Effector CD4-positive, alpha-beta T cell (primary cell): ENCODE results near the gene RNF115.
"Not testable (repeated sequence)": the region's sequence is repeated elsewhere in the genome, so short reads cannot be mapped to it uniquely, and the experiment has no call there.

Experiments
- DNase-seq: peaks from one replicate; pipeline ENCODE4 v3.0.0-alpha.2; 2020

The RNF115 gene

GRCh38 chr1:145827966-145828365, 4.1 kb upstream of the RNF115 start:
- no peak for DNase-seq

DNA sequence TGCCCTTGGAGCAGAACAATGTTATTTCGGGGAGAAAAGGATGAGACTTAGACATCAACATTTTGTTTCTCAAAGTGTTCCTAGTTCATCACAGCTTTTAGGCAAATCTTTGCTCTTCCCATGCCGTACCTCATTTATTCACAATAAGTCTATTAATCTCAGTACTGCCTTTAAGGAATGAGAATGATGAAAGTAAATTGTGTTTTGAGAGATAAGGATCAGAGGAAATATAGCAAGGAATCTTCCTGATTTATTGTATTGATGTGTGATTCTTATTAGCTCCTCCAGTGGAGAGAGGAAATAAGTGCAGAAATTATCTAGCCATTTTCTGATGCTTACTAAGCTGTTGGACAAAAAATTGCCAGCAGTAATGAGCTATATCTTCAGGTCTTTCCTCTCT, 2.1 kb upstream of the RNF115 start:
- no peak for DNase-seq

DNA sequence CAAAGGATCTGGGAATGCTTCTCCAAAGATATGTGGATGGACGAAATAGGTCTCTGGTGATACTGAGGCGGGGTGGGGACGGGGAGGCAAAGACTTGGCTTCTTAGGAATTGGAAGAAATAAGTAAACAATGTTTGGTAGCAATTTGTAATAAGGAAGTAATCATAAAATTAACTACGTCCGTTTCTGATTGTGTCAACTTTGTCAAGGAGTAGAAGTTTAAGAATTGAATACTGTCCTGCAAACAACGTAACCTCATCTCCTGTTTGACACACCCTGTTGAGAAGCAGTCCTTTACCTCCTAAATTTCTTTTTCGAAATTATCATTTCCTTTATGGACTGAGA, 576 bp upstream of the RNF115 start:
- DNase-seq, result no peak

GRCh38 chr1:145822779-145823331, 1.0 kb downstream of the RNF115 start:
- not testable (repeated sequence) for DNase-seq

GRCh38 chr1:145818095-145818494, 5.8 kb downstream of the RNF115 start:
- not testable (repeated sequence) for DNase-seq

DNA sequence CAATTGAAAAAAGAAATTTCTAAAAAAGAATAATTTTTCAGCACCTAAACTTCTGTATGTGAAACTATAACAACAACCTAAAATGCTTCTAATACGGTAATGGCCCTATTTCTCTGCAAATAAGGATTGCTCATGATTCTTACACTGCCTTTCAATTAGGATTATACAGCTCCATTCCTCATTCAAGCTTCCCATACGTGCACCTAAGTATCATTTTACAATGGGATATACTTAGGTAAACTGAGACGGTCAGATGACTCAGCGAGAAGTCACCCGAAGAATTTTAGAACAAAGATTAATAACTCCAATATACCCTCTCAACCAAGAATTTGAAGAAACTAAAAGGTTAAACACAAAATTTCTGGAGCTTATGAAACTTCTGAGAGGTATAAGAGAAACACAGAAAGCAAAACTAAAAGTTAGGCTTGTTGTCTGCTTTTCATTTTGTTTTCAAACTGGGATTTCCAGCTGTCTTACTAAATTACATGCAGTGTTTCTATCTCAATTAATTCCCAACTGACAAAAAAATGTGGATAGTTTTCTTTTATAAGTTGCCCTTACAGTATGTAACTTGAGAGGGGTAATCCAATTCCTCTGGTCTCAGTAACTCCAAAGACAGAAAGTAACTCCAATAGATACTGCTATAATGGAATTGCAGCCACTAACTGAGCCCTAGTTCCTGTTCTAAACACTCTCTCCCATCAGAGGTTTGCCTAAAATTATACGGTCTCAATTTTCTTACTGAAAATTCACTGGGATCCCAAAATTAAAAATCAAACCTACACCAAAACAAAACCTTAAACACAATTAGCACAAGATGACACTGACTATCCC, 10.7 kb downstream of the RNF115 start:
- DNase-seq, result not testable (repeated sequence)

DNA sequence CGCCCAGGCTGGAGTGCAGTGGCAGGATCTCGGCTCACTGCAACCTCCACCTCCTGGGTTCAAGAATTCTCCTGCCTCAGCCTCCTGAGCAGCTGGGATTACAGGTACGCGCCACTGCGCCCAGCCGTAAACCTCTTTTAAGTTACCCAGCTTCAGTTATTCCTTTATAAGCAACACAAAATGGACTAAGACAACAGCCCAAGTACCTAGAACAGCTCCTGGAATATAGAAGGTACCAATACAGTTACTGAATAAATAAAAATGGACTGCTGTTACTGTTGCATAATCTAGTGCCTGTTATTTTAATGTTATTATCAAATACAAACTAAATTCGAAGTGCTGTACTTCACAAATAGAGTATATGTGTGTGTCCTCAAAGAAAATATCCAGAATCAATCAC, 17.1 kb downstream of the RNF115 start:
- DNase-seq, result no peak

GRCh38 chr1:145806408-145806807, 17.5 kb downstream of the RNF115 start:
- no peak for DNase-seq

- DNase-seq, result no peak
These were observed 18.8 kb downstream of the RNF115 start for GRCh38 chr1:145805057-145805456.

GRCh38 chr1:145804235-145805045, 19.5 kb downstream of the RNF115 start:
- no peak for DNase-seq

GRCh38 chr1:145799806-145800205, 24.1 kb downstream of the RNF115 start:
- no peak for DNase-seq

DNA sequence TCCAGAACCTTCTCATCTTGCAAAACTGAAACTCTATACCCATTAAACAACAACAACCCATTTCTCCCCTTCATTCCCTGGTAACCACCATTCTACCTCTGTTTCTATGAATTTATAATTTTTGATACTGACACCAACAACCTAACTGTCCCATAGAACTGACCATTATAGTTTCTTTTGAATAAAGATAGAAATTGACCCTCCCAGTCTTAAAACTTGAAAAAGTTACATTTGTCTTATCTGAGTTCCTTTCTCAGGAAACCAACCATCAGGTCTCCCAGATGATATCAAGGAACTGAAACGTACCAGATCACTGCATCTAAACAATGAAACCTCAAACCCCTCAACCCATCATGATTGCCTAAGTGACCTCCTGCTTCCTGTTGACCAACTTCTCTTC, 27.1 kb downstream of the RNF115 start:
- no peak for DNase-seq

- DNase-seq, result no peak
These were observed 28.5 kb downstream of the RNF115 start for GRCh38 chr1:145795257-145795881.

GRCh38 chr1:145792484-145792883, 31.4 kb downstream of the RNF115 start:
- DNase-seq, result no peak

GRCh38 chr1:145791860-145792259, 32.0 kb downstream of the RNF115 start:
- not testable (repeated sequence) for DNase-seq

- DNase-seq, result no peak
These were observed 35.3 kb downstream of the RNF115 start for GRCh38 chr1:145788580-145788979.

GRCh38 chr1:145786271-145786670, 37.6 kb downstream of the RNF115 start:
- no peak for DNase-seq

DNA sequence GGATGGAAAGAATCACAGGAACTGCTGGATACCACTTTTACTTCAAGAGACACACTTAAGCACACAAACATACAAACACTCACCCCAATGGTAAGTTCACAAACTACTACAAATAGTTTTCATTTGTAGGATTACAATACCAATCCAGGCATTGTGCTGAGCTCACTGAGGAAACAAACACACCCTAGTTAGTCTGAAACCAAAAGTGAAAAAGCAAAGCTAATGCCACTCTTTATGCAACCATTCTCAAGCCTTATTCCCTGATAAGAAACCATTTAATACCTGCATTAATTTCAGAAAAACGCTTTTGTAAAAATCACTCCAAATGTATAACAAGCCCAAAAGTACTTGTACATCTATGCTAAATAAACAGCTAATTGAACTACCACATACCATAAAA, 38.3 kb downstream of the RNF115 start:
- no peak for DNase-seq

- no peak for DNase-seq
These were observed 39.5 kb downstream of the RNF115 start for GRCh38 chr1:145784409-145784808.

- DNase-seq, result no peak
These were observed 41.4 kb downstream of the RNF115 start for GRCh38 chr1:145782272-145783099.

DNA sequence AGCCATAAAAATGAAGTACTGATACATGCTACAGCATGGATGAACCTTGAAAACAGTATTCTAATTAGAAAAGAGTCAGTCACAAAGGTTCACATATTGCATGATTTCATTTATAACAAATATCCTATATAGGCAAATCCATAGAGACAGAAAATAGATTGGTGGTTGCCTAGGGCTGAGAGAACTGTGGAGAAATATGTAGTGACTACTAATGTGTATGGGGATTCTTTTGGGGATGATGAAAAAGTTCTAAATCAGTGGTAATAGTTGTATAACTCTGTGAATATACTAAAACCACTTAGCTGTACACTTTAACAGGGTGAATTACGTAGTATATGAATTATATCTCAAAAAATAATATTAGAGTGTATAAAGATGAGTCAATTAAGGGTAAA, 45.8 kb downstream of the RNF115 start:
- no peak for DNase-seq

GRCh38 chr1:145777357-145778145, 46.3 kb downstream of the RNF115 start:
- DNase-seq, result no peak
